HG02678 (cell line): ENCODE data around the gene TRAPPC8.
A peak's percentile ranks its signal among the peaks of the same experiment; 100 is the strongest.
"Not testable (repeated sequence)": the region's sequence is repeated elsewhere in the genome, so short reads cannot be mapped to it uniquely, and the experiment has no call there.

Experiments
- ATAC-seq: cut with Tn5 transposase; IDR thresholded peaks from one replicate; pipeline ENCODE4 v1.9.1; 2021; ENCODE audit warnings: mild to moderate bottlenecking, moderate library complexity; ENCODE audit not compliant: unreplicated experiment

TRAPPC8 gene

GRCh38 chr18:31875301-31875700, 67.6 kb downstream of the TRAPPC8 start:
- no peak for ATAC-seq

DNA sequence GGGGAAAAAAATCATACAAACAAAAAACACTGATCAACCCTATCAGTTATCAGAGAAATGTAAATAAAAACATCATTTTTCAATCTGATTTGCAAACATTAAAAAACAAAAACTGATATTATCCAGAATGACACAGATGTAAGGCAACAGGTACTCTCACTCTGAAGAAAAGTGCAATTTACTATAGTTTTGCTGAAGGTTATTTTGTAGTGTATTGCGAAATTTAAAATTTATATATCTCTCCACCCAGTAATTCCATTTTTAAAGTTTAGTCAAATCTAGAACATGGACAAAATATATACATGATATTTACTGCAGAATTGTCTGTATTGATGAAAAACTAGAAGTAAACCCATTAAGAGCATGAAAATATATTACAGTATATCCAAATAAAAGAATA, 79.8 kb downstream of the TRAPPC8 start:
- ATAC-seq, result no peak

DNA sequence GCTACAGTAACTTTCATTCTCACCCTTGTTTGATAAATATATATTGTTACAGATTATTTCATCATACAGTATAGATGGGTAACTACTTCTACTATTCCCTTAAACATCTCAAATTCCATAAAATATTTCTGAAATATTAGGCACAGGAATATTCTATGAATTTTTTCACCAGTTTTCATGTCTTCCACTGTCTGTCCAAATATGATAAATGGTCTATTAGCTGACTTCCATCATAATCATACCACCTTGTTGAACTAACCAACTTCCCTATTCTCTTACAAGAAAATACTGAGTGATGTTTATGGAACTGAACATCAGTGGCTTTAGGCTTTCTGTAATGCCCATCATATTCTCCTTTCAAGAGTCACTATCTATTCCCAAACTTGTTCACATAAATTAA, 82.4 kb downstream of the TRAPPC8 start:
- no peak for ATAC-seq

DNA sequence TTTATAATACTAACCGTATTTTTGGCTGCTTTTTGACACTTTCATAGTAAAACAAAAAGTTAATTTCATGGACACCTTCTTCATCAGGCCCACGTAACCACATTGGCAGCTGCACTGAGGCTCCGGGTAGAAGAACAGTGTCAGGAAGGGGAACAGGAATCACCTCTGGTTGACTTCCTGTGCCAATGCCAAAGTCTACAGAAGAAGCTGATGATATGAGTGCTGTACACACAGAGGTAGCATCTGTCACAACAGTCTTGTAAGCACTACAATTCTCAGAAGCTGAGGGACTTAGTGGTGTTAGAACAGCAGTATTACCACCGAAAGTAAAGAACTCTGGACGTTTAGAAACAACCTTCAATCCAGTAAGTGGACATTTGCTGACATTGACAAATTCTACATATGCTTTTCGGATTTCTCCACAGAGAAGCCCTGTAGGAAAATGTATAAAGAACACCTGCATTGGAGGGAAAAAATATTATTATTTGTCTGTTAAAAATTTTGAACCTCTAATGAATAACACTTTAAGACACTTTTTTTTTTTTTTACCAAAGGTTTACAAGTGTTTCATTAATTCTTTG, 85.3 kb downstream of the TRAPPC8 start:
- ATAC-seq, result no peak

DNA sequence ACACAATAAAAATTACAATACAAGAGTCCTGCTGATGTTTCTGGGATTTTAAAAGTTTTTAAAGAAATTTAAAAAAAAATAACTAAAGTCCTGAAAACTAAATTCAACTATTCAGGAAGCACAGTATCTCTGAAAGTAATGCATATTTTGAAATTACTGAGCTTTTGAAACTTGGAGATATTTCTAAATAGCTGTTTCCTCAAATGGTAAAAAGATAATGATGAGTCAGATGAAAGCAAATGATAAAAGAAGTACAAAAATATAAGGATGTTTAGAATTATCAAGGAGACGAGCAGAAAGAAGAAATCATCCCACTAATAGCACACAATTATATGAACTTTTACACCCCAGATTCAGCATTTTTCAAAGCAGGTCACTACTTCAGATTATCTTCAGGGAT, 92.1 kb downstream of the TRAPPC8 start:
- ATAC-seq, result no peak

GRCh38 chr18:31840499-31840898, 102.4 kb downstream of the TRAPPC8 start:
- no peak for ATAC-seq

- ATAC-seq, result no peak
Measured at GRCh38 chr18:31837879-31838278, 105.0 kb downstream of the TRAPPC8 start.

GRCh38 chr18:31835528-31836133, 107.3 kb downstream of the TRAPPC8 start:
- ATAC-seq, result no peak

DNA sequence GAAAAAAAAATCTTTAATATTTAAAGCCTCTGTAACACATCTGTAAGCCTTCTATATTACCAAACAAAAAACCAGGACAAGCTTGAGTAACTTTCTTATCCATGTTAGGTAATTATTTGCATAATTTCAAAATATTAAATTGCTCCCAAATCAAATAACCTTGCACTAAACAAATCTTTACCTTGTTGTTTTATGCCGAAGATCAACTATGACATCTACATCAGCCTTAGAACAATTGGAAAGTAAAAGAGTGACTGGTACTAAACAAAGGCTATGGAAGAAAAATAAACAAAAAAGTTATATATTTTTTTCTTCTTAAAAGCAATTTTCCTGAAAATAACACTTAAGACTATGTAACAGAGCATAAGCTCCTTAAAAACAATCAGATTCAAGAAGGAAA, 111.0 kb downstream of the TRAPPC8 start:
- no peak for ATAC-seq

GRCh38 chr18:31830686-31831085, 112.2 kb downstream of the TRAPPC8 start:
- no peak for ATAC-seq

DNA sequence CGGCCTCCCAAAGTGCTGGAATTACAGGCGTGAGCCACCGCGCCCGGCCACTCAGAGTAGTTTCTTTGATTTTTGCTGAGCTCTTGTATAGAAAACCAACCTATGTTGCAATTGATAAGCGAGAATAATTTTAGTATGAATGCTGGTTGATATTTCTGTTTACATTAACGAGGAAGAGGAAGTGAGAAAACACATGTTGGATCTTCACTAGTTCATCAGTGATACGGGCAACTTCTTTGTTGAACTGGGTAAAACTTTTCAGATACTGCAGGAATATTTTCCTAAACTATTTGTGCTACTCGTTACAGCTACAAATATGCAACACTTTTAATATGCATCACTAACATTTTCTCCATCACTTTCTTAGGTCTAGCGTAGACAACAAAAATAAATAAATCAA, 114.3 kb downstream of the TRAPPC8 start:
- ATAC-seq, result no peak

DNA sequence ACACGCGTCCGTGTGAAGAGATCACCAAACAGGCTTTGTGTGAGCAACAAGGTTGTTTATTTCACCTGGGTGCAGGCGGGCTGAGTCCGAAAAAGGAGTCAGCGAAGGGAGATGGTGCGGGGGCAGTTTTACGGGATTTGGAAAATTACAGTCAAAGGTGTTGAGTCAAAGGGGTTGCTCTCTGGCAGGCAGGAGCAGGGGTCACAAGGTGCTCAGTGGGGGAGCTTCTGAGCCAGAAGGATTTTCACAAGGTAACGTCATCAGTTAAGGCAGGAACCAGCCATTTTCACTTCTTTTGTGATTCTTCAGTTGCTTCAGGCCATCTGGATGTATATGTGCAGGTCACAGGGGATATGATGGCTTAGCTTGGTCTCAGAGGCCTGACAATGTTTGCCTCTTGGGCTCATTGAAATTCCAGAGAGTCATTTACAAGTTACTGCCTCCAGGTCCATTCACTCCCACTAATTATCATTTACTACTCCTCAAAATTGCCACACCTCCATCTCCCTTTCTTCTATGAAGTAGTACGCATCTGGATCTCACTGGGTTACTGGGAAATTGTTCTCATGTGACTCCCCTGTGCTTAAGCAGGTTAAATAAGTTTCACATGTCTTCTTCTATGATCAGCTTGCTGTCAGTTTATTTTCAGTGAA, 116.1 kb downstream of the TRAPPC8 start:
- ATAC-seq, result not testable (repeated sequence)

- no peak for ATAC-seq
Measured at GRCh38 chr18:31825772-31826171, 117.2 kb downstream of the TRAPPC8 start.

DNA sequence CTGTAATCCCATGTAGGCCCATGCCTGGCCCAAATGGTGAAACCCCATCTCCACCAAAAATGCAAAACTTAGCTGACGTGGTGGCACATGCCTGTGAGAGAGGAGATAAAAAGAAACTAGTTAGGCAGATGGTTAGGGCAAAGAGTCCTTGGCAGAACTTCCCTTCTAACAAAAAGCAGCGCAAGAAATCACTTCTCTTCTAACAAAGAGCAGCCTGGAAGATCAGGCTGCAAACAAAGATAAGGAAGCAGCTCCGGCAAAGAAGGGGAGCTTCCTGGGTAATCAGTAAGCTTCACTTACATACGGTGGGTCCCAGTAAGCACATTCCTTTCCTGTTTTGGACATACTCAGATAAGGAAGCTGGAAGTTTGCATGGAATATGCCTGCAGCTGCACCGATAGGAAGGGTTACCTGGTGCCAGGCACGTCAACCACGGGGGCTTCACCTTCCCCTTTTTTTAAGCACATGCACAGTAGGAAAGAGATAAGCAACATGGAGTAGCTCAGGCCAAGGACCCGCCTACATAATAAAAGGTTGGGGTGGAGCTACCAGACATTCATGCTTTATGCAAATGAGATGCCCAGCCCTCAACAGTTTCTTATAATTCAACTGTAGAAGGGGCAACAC, 121.3 kb downstream of the TRAPPC8 start:
- ATAC-seq, result no peak

- no peak for ATAC-seq
Measured at GRCh38 chr18:31819925-31820229, 123.1 kb downstream of the TRAPPC8 start.

GRCh38 chr18:31819106-31819924, 123.6 kb downstream of the TRAPPC8 start:
- peak; percentile 83 for ATAC-seq

DNA sequence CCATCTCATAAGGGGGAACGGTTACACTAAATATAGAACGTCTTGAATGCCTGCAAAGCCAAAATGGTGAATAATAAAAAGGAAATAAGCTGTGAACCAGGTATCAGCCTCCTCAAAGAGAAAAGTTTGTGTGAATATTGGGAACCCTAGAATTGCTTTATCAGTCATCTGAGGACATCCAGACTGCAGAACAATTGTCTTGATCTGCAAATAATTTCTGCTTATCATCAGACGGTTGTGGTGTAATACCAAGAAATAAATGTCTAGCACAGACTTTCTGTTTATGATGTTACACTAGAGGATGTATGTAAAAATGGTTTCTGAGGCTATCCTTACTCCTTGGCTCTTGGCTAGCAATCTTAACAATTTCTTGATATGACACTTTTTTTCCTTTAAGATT, 128.8 kb downstream of the TRAPPC8 start:
- ATAC-seq, result no peak

- ATAC-seq, result not testable (repeated sequence)
Measured at GRCh38 chr18:31810336-31811130, 132.4 kb downstream of the TRAPPC8 start.

DNA sequence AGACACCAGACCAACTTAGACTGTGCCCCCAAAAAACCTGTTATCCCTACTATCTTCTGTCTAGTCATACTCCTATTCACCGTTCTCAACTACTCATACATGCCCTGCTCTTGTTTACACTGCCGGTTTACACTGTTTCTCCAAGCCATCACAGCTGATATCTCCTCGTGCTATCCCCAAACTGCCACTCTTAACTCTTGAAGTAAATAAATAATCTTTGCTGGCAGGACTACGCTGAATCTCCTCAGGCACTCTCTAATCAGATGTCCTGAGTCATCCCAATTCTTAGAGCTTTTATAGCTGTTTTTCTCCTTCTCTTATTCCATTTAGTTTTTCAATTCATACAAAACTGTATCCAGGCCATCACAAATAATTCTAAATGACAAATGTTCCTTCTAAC, 133.9 kb downstream of the TRAPPC8 start:
- ATAC-seq, result not testable (repeated sequence)

DNA sequence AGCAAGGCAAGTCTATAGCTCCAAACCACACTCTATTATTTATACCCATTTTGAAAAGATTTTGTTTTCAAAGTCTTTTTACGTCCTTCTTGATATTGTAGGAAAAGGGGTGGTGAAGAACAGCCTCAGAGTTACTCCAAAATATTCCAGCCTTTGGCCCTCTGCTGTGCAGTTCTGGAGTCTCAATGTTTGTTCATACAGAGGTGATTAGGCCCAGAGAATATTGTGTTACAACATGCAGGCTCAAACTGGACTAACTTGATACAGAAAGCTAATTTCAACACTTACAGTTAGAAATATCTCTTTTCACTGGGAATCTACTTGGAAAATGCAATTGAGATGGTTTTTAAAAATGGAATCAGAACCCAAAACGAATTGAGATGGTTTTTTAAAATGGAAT, 141.8 kb downstream of the TRAPPC8 start:
- ATAC-seq, result no peak

GRCh38 chr18:31799257-31799656, 143.7 kb downstream of the TRAPPC8 start:
- not testable (repeated sequence) for ATAC-seq
